ENCODE results near the gene CPSF2.
"Not testable (repeated sequence)": the region's sequence is repeated elsewhere in the genome, so short reads cannot be mapped to it uniquely, and the experiment has no call there.

Gene CPSF2

DNA sequence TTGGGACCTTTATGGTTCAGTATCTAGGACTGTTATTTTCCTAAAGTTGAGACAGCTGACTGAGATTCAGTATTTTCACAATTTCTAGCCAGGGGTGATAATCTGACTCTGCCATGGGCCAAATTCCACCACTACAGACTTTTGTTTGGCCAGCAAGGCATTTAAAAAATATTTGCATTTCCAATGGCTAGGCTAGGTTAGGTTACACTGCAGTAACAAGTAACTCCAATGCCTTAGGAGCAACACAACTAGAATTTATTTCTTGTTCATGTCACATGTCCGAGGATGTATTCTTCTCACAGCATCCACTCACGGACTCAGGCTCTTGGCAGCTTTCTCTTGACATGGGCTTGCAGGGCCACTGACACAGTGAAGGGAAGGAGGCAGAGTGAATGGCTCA, 83.0 kb downstream of the CPSF2 start:
- TF ChIP-seq, protein P1, sequence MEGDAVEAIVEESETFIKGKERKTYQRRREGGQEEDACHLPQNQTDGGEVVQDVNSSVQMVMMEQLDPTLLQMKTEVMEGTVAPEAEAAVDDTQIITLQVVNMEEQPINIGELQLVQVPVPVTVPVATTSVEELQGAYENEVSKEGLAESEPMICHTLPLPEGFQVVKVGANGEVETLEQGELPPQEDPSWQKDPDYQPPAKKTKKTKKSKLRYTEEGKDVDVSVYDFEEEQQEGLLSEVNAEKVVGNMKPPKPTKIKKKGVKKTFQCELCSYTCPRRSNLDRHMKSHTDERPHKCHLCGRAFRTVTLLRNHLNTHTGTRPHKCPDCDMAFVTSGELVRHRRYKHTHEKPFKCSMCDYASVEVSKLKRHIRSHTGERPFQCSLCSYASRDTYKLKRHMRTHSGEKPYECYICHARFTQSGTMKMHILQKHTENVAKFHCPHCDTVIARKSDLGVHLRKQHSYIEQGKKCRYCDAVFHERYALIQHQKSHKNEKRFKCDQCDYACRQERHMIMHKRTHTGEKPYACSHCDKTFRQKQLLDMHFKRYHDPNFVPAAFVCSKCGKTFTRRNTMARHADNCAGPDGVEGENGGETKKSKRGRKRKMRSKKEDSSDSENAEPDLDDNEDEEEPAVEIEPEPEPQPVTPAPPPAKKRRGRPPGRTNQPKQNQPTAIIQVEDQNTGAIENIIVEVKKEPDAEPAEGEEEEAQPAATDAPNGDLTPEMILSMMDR (IDR thresholded peaks at IDR 0.05; ENCODE audit: insufficient read depth, low read length, poor library complexity, severe bottlenecking): no peak
- Histone ChIP-seq H3K27me3 (replicated peaks; ENCODE audit: control insufficient read depth, insufficient read depth, low read length) (no peaks in the 10 kb centered on the region; the same call in 1 of the 2 replicates), H3K4me3 (replicated peaks; ENCODE audit: low read depth, low read length) (no peak overlapping the region), H3K36me3 (ENCODE audit: control insufficient read depth, insufficient read depth, low read length) (no peaks in the 10 kb centered on the region)
- DNase-seq (ENCODE audit: extremely low read depth, insufficient read length): no peak

DNA sequence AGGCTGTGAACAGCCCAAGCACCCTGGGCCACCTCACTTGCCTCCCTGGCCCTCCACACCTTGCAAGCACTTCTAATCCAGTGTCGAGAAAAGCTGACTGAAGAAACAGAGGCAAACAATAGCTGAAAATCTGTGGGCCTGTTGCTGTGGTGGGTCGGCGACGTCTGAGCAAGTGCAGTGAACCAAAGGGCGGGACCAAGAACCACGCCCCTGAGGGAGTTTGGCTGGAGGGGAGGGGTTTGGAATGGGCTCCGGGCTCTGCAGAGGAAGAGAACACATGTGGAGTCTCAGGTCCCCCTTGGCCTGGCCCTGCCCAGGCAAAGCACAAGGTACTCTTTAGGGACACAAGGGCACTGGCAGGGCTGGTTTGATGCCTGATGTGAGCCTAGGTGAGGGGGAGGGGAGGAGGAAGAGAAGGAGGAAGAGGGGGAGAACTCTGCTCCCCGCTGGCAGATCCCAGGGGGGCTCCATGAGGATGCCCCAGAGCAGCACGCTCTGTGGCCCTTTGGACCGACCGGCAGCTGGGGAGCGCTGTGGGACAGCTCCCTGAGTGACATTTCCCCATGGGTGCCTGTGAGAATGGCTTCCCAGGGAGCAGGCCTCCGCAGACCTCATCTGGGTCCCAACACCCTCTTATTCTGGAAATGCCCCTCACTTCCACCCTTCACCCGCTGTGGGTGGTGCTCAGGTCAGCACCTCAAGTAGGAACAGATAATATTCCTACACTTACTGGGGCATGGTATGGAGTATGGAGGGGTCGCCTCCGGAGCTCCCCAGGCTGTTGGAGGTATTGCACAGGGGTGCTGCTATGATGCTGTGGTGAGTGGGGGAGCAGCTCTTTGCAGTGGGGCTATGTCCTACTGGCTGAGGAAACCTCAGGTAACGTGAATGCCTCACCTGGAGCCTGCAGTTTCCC, 85.5 kb downstream of the CPSF2 start:
- Histone ChIP-seq H3K4me3 (replicated peaks; ENCODE audit: low read depth, low read length) (no peak overlapping the region), H3K27me3 (replicated peaks; ENCODE audit: control insufficient read depth, insufficient read depth, low read length) (no peaks in the 10 kb centered on the region; the same call in 1 of the 2 replicates), H3K36me3 (ENCODE audit: control insufficient read depth, insufficient read depth, low read length) (no peaks in the 10 kb centered on the region)
- TF ChIP-seq, protein P1 (IDR thresholded peaks at IDR 0.05; ENCODE audit: insufficient read depth, low read length, poor library complexity, severe bottlenecking): no peak
- no peak for DNase-seq (ENCODE audit: extremely low read depth, insufficient read length)

DNA sequence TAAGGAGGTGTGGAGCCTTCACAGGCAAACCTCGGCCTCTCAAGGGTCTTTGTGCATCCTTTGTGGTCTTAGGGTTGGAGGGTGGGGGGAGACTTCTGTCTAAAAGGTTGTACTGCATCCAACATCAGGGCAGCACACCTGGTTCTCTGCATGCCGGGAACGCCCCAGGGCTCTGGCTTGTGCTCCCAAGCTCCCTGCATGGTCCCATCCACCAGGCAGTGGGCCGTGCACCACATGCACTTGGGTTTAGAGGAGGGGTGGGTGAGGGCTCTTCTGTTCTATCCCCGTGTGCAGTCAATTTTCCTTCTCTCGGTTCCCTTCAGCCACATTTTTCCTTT, 86.1 kb downstream of the CPSF2 start:
- Histone ChIP-seq H3K4me3 (replicated peaks; ENCODE audit: low read depth, low read length) (no peak overlapping the region), H3K36me3 (ENCODE audit: control insufficient read depth, insufficient read depth, low read length) (no peaks in the 10 kb centered on the region)
- no peak for DNase-seq (ENCODE audit: extremely low read depth, insufficient read length)

DNA sequence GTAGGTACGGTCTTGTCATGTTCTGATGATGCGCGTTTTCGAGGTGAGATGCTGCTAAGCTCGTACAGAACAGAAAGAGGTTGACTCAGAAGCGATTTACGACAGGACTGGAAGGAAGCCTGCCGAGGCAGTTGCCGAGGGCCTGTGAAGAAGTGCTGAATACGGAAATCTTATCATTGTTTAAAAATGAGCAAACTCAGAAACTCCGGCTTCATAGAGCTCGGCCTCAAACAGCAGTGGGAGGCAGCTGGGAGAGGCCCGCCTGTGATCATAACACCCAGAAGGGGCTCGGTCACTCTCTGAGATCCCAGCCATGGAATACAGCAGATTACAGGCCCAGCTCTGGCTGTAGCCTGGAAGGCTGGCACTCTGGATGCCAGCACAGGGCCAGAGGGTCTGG, 87.4 kb downstream of the CPSF2 start:
- no peaks in the 10 kb centered on the region for H3K36me3 ChIP-seq (ENCODE audit: control insufficient read depth, insufficient read depth, low read length)
- TF ChIP-seq, protein P1 (IDR thresholded peaks at IDR 0.05; ENCODE audit: insufficient read depth, low read length, poor library complexity, severe bottlenecking): no peak
- H3K27me3 ChIP-seq (replicated peaks; ENCODE audit: control insufficient read depth, insufficient read depth, low read length): no peaks in the 10 kb centered on the region; the same call in 1 of the 2 replicates
- no peak overlapping the region for H3K4me3 ChIP-seq (replicated peaks; ENCODE audit: low read depth, low read length)
- DNase-seq (ENCODE audit: extremely low read depth, insufficient read length): no peak

More for the DNA sequence above, 86.1 kb downstream of the CPSF2 start:
- TF ChIP-seq, protein P1 (IDR thresholded peaks at IDR 0.05; ENCODE audit: insufficient read depth, low read length, poor library complexity, severe bottlenecking): no peak
- H3K27me3 ChIP-seq (replicated peaks; ENCODE audit: control insufficient read depth, insufficient read depth, low read length): no peaks in the 10 kb centered on the region; the same call in 1 of the 2 replicates

DNA sequence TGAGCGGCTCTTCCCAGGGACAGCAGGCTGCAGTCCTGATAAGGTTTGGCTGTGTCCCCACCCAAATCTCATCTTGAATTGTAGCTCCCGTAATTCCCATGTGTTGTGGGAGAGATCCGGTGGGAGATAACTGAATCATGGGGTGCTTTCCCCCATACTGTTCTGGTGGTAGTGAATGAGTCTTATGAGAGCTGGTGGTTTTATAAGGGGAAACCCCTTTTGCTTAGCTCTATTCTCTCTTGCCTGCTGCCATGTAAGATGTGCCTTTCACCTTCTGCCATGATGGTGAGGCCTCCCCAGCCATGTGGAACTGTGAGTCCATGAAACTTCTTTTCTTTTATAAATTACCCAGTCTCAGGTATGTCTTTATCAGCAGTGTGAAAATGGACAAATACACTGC, 91.4 kb downstream of the CPSF2 start:
- DNase-seq (ENCODE audit: extremely low read depth, insufficient read length); H3K36me3 ChIP-seq (ENCODE audit: control insufficient read depth, insufficient read depth, low read length); H3K27me3 ChIP-seq (replicated peaks; ENCODE audit: control insufficient read depth, insufficient read depth, low read length); H3K4me3 ChIP-seq (replicated peaks; ENCODE audit: low read depth, low read length): not testable (repeated sequence)

DNA sequence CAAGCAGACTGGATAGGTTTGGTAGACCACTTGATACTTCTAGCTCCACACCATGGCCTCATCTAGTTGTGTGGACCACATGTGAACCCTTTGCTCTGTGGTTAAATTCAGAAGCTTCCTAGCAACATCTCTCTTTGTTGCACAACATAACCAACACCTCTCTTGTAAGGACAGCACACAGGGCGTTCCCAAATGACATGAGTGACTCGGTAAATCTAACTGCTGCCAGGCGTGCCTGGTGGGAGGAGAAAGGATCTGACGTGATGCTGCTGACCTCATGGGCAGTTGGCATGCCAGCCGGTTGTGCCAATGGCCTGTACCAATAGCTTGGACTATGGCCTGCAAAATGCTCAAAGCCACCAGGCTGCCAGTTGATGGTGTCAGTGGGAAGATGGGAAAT, 93.8 kb downstream of the CPSF2 start:
- Histone ChIP-seq H3K36me3 (ENCODE audit: control insufficient read depth, insufficient read depth, low read length) (no peaks in the 10 kb centered on the region), H3K27me3 (replicated peaks; ENCODE audit: control insufficient read depth, insufficient read depth, low read length) (no peaks in the 10 kb centered on the region), H3K4me3 (replicated peaks; ENCODE audit: low read depth, low read length) (no peak overlapping the region)
- DNase-seq (ENCODE audit: extremely low read depth, insufficient read length): no peak
- TF ChIP-seq, protein P1 (IDR thresholded peaks at IDR 0.05; ENCODE audit: insufficient read depth, low read length, poor library complexity, severe bottlenecking): no peak

All from GM06990 (cell line).